ENCODE data around the gene ORMDL1. TPM values are rescaled to one million over a fixed set of nuclear protein-coding genes. Genes with fewer than 3 reads are reported as not detected.

ORMDL1 gene
- total RNA-seq, 2 donors from 2014 or later: 61.7 to 68.9 TPM

DNA sequence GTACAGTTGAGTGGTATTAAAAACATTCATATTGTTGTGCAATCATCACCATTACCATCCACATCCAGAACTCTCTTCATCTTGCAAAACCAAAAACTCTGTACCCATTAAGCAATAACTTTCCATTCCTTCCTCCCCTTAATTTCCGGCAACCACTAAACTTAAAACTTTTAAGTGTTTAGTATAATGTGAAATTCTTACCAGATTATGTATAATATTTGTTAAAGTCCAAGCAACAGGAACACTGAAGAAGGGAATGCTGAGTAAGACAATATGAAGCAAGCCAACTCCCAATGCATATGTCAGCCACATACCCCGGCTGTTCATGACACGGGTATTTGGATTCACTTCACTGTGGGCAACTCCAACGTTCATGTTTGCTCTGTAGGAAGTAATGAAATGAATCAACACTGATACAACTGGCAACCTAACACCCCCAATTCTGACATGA lies 1.9 kb downstream of the ORMDL1 start:
- no peak for TF ChIP-seq POLR2A (IDR thresholded peaks at IDR 0.05)
- TF ChIP-seq, protein P1, sequence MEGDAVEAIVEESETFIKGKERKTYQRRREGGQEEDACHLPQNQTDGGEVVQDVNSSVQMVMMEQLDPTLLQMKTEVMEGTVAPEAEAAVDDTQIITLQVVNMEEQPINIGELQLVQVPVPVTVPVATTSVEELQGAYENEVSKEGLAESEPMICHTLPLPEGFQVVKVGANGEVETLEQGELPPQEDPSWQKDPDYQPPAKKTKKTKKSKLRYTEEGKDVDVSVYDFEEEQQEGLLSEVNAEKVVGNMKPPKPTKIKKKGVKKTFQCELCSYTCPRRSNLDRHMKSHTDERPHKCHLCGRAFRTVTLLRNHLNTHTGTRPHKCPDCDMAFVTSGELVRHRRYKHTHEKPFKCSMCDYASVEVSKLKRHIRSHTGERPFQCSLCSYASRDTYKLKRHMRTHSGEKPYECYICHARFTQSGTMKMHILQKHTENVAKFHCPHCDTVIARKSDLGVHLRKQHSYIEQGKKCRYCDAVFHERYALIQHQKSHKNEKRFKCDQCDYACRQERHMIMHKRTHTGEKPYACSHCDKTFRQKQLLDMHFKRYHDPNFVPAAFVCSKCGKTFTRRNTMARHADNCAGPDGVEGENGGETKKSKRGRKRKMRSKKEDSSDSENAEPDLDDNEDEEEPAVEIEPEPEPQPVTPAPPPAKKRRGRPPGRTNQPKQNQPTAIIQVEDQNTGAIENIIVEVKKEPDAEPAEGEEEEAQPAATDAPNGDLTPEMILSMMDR (IDR thresholded peaks at IDR 0.05): no peak
- H3K36me3 ChIP-seq (replicated peaks in 1 of 2; ENCODE audit: insufficient read depth in 1 of 2, low read depth in 2 of 2): peaks cover 0 to 4% of the 10 kb centered on the region in 2 donors
- DNase-seq (peak in 1 of 4 donors; percentile 7), ATAC-seq (no peak)
- H3K9me3 ChIP-seq: no peaks in the 10 kb centered on the region
- peak overlapping the region in 1 of 4 donors; percentile 98 for H3K27ac ChIP-seq
- intact Hi-C loops (cut with DNase I): no loop called here
- no peak overlapping the region for H3K4me3 ChIP-seq
- H3K27me3 ChIP-seq: no peaks in the 10 kb centered on the region
- 31 to 40% methylated on average over 4 of the region's 4 CpGs for WGBS, 2 donors
- peaks cover 37% of the 10 kb centered on the region for H3K4me1 ChIP-seq

DNA sequence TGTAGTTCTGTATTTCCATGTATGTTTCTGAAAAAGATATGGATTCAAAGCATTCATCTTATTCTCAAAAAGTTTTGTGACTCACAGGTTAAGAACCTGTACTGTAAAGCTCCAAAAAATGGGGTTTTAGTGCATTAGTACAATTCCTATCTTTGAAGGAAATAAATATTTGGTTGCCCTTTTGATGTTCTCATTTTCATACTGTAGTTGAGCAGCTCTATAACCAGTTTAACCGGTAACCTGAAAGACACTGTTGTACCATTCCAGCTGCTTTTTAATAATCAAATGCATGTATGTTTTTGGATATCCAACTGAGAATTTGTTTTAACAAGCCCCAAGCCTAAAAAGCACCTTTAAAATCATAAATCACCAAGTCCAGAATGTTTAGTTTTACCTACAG lies 11.9 kb downstream of the ORMDL1 start:
- H3K36me3 ChIP-seq (replicated peaks in 1 of 2; ENCODE audit: insufficient read depth in 1 of 2, low read depth in 2 of 2): peaks cover 0 to 20% of the 10 kb centered on the region in 2 donors
- WGBS, 2 donors: 36 to 51% methylated on average over 1 of the region's 1 CpG
- H3K9me3 ChIP-seq: no peaks in the 10 kb centered on the region
- no peaks in the 10 kb centered on the region for H3K4me1 ChIP-seq
- DNase-seq: no peak
- H3K27me3 ChIP-seq: no peaks in the 10 kb centered on the region
- no peak for ATAC-seq
- no peak overlapping the region for H3K4me3 ChIP-seq
- H3K27ac ChIP-seq: peak overlapping the region in 1 of 4 donors; percentile 8
- intact Hi-C loops (cut with DNase I): no loop called here
- TF ChIP-seq, protein P1 (IDR thresholded peaks at IDR 0.05): no peak
- no peak for TF ChIP-seq POLR2A (IDR thresholded peaks at IDR 0.05)

DNA sequence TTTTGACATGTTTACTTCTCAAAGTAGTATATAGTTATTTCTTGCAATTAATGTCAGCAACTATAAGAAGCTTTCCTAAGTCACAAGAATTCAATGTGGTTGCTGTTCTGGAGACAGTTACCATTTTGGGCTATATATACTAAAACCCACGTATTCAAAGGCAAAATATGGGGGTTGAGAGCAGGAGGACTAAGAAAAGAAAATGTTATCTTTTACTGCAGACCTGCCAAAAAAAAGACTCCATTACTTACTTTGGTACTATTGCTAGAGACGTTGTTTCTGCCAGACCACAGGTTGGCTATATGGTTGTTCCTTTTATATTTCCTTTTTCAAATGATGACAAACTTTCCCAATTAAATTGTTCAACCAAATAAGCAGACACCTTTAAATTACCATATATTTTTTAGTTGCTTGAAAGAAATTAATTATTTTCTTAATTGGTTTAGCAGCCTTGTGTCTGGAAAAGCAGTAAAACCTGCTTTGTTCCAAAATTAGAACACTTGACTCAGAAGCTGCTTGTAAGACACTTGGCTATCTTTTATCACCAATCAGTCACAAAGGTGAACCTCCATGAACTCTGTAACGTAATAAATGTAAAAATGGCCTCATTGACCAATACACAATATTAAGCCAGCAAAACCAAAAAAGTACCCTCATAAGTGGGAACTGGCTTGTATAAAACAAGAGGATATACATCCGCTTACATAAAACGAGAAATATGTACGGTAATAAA lies 13.4 kb downstream of the ORMDL1 start:
- H3K4me3 ChIP-seq: no peak overlapping the region
- H3K4me1 ChIP-seq: no peaks in the 10 kb centered on the region
- peaks cover 0 to 20% of the 10 kb centered on the region in 2 donors for H3K36me3 ChIP-seq (replicated peaks in 1 of 2; ENCODE audit: insufficient read depth in 1 of 2, low read depth in 2 of 2)
- H3K27ac ChIP-seq: no peak overlapping the region
- intact Hi-C loops (cut with DNase I): no loop called here
- H3K27me3 ChIP-seq: no peaks in the 10 kb centered on the region
- no peak for DNase-seq
- ATAC-seq: no peak
- TF ChIP-seq, protein P1 (IDR thresholded peaks at IDR 0.05): no peak
- no peak for TF ChIP-seq POLR2A (IDR thresholded peaks at IDR 0.05)
- WGBS, 2 donors: 52 to 65% methylated on average over 6 of the region's 6 CpGs
- no peaks in the 10 kb centered on the region for H3K9me3 ChIP-seq

DNA sequence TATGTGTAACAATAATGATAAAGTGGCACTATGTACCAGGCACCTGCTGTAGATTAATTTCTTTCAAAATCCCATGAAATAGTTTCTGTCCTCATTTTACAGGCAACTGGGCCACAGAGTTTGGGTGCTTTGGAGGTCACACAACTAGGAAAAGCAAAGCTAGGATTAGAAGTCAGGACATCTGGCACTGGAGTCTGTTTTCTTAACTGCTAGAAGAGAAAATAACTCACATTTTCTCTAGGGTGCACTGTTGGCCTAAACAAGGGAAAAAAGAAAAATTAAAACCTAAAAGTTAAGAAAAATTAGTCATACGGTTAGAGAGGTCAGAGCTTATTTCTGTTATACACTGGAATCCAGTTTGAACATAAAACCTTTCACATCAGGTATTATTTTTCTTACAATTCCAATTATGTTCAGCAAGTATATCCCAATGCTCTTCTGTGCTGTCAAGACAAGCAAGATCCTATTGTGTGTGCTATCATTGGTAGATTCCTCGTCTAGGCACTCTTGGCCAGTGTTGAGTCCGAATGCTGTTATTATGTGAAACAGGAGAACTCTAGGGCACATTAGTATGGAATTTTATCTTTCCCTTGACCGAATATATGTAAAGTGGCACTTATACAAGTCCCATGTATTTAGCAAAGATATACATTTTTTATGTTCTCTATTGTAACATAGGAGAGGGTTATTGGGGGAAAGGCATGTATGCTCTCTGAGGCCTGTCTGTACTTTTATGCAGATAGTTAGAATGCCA lies 20.1 kb downstream of the ORMDL1 start:
- Histone ChIP-seq H3K27me3 (no peaks in the 10 kb centered on the region), H3K36me3 (replicated peaks in 1 of 2; ENCODE audit: insufficient read depth in 1 of 2, low read depth in 2 of 2) (no peaks in the 10 kb centered on the region), H3K4me1 (peaks cover 13% of the 10 kb centered on the region), H3K9me3 (no peaks in the 10 kb centered on the region), H3K27ac (no peak overlapping the region), H3K4me3 (no peak overlapping the region)
- 72 to 82% methylated on average over 4 of the region's 4 CpGs for WGBS, 2 donors
- DNase-seq: no peak
- no peak for TF ChIP-seq POLR2A (IDR thresholded peaks at IDR 0.05)
- TF ChIP-seq, protein P1 (IDR thresholded peaks at IDR 0.05): no peak
- intact Hi-C loops (cut with DNase I): no loop called here
- no peak for ATAC-seq
